COLO829 (cell line): ENCODE results near the gene LPGAT1.

Source experiments
- DNase-seq: peaks from one replicate; pipeline ENCODE4 v3.0.0; 2012; ENCODE audit warnings: low spot score

The LPGAT1 gene

DNA sequence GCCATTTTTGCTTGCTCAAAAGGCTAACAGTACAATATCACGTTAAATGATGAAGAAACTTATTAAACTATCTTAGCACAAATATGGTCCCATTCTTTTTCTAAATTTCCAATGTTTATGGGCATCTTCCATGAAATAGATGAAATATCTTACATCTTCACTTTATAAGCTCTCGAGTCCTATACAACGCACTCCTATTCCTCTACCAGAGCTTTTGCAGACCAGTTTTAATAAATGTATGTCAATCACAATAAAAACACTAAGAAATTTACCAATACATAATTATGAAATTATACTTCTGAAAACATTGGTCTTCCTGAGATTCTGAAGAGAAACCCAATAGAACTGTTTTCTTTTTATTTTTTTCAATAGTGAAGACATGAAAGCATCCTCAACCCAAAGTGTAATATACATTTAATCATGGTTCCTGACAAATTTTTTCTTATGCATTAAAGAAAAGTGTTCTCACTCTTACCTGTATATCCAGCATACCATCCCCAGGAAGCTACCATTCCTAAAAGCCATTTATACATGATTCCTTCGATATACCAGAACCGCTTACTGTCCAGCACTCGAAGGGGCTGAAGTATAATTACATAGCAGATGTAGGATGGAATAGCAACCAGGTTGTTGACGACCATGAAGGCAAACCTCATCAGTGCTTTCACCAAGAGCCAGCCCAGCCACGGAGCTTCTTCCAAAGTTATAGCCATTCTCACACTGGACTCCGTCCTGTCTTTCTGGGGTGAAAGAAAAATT is 1.8 kb downstream of the LPGAT1 start:
- no peak for DNase-seq

- DNase-seq, result no peak
Measured at GRCh38 chr1:211827051-211827450, 3.5 kb downstream of the LPGAT1 start.

GRCh38 chr1:211825980-211826379 is 4.6 kb downstream of the LPGAT1 start:
- no peak for DNase-seq

DNA sequence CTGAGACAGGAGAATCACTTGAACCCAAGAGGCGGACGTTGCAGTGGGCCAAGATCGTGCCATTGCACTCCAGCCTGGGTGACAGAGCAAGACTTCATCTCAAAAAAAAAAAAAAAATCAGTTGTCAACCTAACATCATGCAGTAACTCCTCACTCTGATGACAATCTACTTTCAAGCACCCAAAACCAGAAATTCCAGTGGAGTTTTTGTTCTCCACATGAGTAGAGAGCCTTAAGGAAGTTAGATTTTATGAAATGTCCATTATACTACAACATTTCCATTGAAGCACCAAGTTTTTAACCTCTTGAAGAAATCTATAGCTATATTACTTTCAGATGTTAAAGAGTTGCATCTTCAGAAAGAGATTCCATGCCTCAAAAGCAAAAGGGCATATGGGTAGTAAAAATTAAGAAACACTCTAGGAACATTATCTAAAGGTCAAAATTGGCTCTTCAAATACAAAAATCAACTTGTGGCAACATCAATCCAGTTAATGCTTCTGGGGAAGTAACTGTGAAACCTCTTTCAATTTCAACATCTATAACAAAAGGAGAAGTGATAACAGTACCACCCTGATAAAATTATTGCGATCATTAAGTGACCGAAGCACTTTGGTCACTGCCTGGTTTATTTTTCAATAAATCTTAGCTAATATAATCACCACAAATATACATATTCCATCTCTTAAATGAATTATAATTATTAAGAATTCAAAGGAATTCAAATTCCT is 7.7 kb downstream of the LPGAT1 start:
- no peak for DNase-seq

GRCh38 chr1:211816586-211816985 is 14.0 kb downstream of the LPGAT1 start:
- no peak for DNase-seq

- no peak for DNase-seq
Measured at GRCh38 chr1:211814313-211814712, 16.2 kb downstream of the LPGAT1 start.

DNA sequence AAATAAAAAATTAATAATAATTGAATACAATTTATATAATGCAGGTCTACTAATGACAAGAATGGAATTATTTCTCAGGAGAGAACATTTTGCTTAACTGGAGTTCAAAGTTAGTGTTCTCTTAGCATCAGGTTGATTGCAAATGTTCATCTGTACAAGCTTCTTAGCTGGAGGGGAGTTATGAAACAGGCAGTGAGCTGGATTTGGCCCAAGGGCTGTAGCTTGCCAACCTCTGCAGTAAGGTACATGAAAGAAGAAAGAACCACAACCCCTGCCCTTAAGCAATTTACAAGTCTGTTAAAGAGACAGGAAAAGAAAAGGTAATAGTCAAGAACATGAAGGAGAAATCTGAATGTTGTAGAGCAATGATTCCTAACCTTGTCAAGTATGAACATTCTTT is 17.0 kb downstream of the LPGAT1 start:
- DNase-seq, result no peak

DNA sequence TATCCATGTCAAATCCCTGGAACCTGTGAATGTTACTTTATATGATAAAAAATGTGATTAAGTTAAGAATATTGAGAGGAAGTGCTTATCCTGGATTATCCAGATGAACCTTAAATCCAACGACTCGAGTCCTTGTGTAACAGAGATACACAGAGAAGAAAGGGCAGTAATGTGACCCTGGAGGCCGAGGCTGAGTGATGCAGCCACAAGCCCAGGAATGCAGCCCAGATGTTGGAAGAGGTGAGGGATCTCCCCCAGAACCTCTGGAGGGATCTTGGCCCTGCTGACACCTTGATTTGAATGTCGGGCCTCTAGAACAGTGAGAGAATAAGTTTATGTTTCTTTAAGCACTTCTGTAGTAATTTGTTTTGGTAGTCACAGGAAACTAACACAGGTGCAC is 18.0 kb downstream of the LPGAT1 start:
- DNase-seq, result no peak

GRCh38 chr1:211811848-211812247 is 18.7 kb downstream of the LPGAT1 start:
- no peak for DNase-seq

GRCh38 chr1:211811126-211811525 is 19.4 kb downstream of the LPGAT1 start:
- DNase-seq, result no peak

DNA sequence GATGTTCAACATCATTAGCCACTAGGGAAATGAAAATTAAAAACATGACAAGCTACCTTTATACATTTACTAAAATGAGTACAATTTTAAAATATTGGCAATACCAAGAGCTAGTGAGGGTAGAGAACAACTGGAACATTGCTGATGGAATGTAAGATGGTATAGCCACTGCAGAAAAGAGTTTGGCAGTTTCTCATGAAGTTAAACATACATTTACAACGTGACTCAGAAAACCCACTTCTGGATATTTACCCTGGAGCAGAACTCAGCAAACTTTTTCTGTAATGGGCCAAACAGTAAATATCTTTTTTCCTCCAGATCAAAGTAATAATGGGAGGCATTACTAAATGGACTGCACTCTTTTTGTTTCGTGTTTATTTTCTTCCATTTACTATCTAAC is 22.1 kb downstream of the LPGAT1 start:
- no peak for DNase-seq

GRCh38 chr1:211804915-211805314 is 25.6 kb downstream of the LPGAT1 start:
- no peak for DNase-seq

DNA sequence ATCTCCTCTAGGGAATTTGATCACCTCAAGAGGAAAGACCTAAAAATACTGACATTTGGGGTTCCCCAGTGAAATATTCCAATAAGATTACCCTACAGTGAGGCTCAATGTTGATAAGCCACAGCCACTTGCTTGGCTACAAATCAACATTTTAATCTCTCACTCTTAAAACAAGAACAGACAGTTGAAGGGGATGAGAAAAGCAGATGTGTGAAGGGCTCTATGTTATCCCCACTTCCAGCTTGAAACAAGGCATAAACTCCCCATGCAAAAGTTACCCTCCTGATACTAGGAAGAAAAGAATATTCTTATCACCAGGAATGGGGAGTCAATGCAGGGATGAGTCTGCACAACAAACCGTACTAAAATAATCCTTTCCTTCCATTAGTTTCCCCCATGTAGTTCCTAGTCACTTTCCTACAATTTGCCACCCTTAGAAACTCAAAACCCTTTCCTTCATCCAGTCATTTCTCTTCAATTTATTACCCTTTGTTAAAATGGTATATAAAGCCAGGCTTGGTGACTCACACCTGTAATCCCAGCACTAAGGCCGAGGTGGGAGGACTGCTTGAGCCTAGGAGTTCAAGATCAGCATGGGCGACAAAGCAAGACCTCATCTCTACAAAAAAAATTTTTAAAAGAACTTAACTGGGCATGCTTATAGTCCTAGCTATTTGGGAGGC is 29.5 kb downstream of the LPGAT1 start:
- DNase-seq, result no peak

DNA sequence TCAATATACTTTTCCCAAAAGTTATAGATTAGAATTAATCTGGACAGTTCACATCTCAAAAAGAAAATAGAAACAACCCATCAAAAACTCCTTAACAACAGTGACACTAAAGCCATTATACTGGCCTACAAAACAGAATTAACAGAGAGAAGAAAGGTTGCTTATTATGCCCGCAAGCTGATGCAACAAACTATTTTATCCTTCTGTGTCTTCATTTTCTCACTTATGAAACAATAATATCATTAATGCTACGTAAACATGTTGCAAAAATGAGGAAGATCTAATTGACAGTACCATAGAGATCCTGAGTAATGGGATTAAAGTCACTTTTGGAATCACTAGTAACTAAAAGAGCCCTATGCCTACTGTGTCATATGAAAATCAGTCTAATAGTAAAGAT is 32.6 kb downstream of the LPGAT1 start:
- no peak for DNase-seq

GRCh38 chr1:211791979-211792378 is 38.6 kb downstream of the LPGAT1 start:
- no peak for DNase-seq

DNA sequence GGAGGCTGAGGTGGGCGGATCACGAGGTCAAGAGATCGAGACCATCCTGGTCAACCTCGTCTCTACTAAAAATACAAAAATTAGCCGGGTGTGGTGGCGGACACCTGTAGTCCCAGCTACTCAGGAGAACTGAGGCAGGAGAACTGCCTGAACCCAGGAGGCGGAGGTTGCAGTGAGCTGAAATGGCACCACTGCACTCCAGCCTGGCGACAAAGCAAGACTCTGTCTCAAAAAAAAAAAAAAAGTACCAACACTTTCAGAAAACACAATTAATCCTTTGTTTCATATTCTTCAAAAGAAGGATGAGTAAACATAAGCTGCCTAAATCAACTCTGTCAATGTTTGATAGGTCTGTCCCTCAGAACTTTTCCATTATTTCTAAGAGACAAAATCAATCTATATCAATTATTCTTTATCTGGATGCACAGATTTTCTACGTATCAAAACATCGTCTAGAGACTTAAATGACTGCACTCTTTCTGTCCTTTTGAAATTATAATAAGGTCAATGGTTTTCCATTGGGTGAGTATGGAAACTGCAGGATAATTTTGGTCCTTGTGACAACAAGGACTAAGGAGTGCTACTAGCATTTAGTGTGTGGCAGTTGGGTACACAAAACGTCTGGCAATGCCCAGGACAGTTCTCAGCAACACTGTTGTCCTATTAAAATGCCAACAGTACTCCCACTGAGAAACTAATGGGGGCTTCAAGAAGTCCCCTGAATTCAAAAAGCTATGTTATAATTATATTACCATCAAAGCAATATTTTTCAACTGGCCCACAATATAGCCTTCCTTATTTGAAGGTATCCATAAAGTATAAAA is 40.7 kb downstream of the LPGAT1 start:
- DNase-seq, result peak; percentile 55

GRCh38 chr1:211788626-211789025 is 41.9 kb downstream of the LPGAT1 start:
- peak; percentile 70 for DNase-seq

DNA sequence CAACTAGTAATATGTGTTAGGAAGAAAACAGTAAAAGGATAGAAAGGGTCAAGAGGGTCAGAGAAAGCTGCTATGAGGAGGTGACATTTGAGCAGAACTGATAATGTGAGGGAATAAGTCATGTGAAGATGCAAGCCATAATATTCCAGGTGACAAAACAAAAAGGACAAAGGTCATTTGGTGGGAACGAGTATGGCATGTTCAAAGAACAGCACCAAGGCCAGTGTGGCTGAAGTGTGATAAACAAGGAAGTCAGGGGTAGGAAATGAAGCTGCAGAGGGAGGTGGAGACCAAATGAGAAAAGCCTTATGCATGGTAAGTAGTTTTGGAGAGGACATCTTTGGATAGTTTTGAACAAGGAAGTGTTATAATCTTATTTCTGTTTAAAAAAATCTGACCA is 46.7 kb downstream of the LPGAT1 start:
- DNase-seq, result no peak

GRCh38 chr1:211783266-211783665 is 47.3 kb downstream of the LPGAT1 start:
- no peak for DNase-seq

DNA sequence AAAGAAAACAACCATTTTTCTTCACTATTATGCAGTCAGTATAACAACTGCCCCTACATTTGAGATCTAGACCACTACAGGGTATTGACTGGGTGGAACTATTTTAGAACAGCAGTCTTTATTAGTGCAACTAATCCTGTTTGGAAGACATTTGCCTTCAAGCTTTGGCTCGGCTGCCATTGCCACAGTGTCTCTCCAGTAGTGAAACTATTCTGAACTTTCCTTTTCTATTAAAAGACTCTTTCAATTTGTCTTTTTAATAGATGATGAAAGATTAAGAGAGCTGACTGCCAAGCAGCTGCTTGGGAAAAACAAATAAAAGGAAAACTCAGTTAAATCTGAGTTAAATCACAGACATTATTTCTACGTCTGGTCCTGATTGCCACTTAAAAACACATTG is 49.3 kb downstream of the LPGAT1 start:
- DNase-seq, result no peak

DNA sequence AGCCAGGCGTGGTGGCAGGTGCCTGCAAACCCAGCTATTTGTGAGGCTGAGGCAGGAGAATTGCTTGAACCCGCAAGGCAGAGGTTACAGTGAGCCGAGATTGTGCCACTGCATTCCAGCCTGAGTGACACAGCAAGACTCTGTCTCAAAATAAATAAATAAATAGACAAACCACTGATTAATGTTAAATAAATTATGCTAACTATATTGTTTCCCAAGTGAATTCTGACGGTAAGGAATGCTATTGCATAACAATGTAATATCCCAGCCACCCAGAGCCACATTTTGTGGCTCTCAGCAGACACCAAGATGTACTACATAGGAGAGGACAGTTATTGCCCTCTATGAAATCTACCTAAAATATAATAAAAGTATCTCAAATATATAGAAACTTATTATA is 55.4 kb downstream of the LPGAT1 start:
- DNase-seq, result no peak

DNA sequence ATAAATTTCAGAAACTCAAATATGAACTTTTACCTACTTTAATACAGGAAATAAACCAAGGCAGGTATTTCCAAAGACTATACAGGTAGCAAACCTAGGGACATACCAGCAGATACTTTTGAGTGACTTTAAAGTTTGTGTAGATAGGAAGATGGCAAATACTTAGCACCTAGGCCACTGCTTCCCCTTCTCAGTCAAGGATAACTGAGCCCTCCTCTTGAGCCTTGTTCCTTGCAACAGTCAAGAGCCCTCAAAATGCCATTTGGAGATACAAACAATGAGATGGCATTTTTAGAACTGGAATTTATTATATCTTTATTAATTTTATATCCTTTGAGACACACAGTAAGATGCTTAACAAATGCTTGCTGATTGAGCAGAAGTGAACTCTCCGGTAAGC is 65.9 kb downstream of the LPGAT1 start:
- DNase-seq, result no peak
